Mesenchymal stem cell (in vitro differentiated cells and primary cell): ENCODE results near the gene HIP1.
A peak's percentile ranks its signal among the peaks of the same experiment; 100 is the strongest.

ENCODE experiments used
- DNase-seq: peaks from one replicate; pipeline ENCODE4 v3.0.0-alpha.2; 2013
- H2AFZ ChIP-seq: one replicate; pipeline ENCODE4 v1.6.1; 2013; ENCODE audit warnings: low read depth, mild to moderate bottlenecking, control low read depth, inconsistent platforms, low read length, moderate library complexity
- H2AK5ac ChIP-seq: 2 replicates; pipeline ENCODE4 v1.6.1; 2013; ENCODE audit warnings: low read length, moderate library complexity, mild to moderate bottlenecking, inconsistent platforms; ENCODE audit not compliant: severe bottlenecking
- H2BK120ac ChIP-seq: one replicate; pipeline ENCODE4 v1.6.1; 2013; ENCODE audit warnings: low read depth, mild to moderate bottlenecking, inconsistent platforms, low read length, moderate library complexity
- H2BK12ac ChIP-seq, 2 experiments: one replicate each; pipeline ENCODE4 v1.6.1; 2013; ENCODE audit warnings: inconsistent platforms in 2 of 2, low read length in 2 of 2, mild to moderate bottlenecking in 2 of 2, moderate library complexity in 2 of 2, control low read depth in 1 of 2
- H2BK15ac ChIP-seq: one replicate; pipeline ENCODE4 v1.6.1; 2013; ENCODE audit warnings: mild to moderate bottlenecking, low read depth, inconsistent platforms; ENCODE audit not compliant: poor library complexity, severe bottlenecking
- H2BK5ac ChIP-seq: 2 replicates; pipeline ENCODE4 v1.6.1; 2013; ENCODE audit warnings: low read depth, mild to moderate bottlenecking, low read length, control low read depth, inconsistent platforms; ENCODE audit not compliant: poor library complexity, severe bottlenecking
- H3K14ac ChIP-seq, 2 experiments: one replicate each; pipeline ENCODE4 v1.6.1; 2013; ENCODE audit warnings: inconsistent platforms in 2 of 2, low read length in 2 of 2, control low read depth in 1 of 2, mild to moderate bottlenecking in 1 of 2, moderate library complexity in 1 of 2
- H3K18ac ChIP-seq, 2 experiments: one replicate each; pipeline ENCODE4 v1.6.1; 2013; ENCODE audit warnings: inconsistent platforms in 2 of 2, low read length in 2 of 2, control low read depth in 1 of 2, low read depth in 1 of 2, mild to moderate bottlenecking in 1 of 2
- H3K23ac ChIP-seq, 2 experiments: one replicate each; pipeline ENCODE4 v1.6.1; 2013; ENCODE audit warnings: inconsistent platforms in 2 of 2, low read length in 2 of 2, mild to moderate bottlenecking in 2 of 2, moderate library complexity in 2 of 2, control low read depth in 1 of 2
- H3K27ac ChIP-seq: 2 replicates; pipeline ENCODE4 v1.5.1; 2013; ENCODE audit warnings: mild to moderate bottlenecking, moderate library complexity, low read length, control low read depth, inconsistent platforms; ENCODE audit not compliant: poor library complexity, severe bottlenecking
- H3K27me3 ChIP-seq, 2 experiments: 2 replicates each; pipeline versions ENCODE4 v1.6.1 to v1.7.0; 2013; ENCODE audit warnings: low read length in 2 of 2, mild to moderate bottlenecking in 2 of 2, moderate library complexity in 2 of 2, control low read depth in 1 of 2, inconsistent platforms in 1 of 2; ENCODE audit not compliant: control insufficient read depth in 1 of 2, insufficient read depth in 1 of 2
- H3K36me3 ChIP-seq, 2 experiments: 2 replicates each; pipeline versions ENCODE4 v1.6.1 to v1.7.0; 2013; ENCODE audit warnings: low read length in 2 of 2, control low read depth in 1 of 2, inconsistent platforms in 1 of 2, low read depth in 1 of 2, mild to moderate bottlenecking in 1 of 2; ENCODE audit not compliant: insufficient read depth in 2 of 2, control insufficient read depth in 1 of 2
- H3K4ac ChIP-seq, 2 experiments: one replicate each; pipeline ENCODE4 v1.6.1; 2013; ENCODE audit warnings: inconsistent platforms in 2 of 2, low read length in 2 of 2, mild to moderate bottlenecking in 2 of 2, moderate library complexity in 2 of 2, control low read depth in 1 of 2, low read depth in 1 of 2
- H3K4me1 ChIP-seq: 2 replicates; pipeline ENCODE4 v1.6.1; 2013; ENCODE audit warnings: low read depth, low read length, control low read depth; ENCODE audit not compliant: control insufficient read depth, insufficient read depth
- H3K4me2 ChIP-seq: 2 replicates; pipeline ENCODE4 v1.6.1; 2013; ENCODE audit warnings: low read length, mild to moderate bottlenecking, inconsistent platforms; ENCODE audit not compliant: poor library complexity, severe bottlenecking
- H3K4me3 ChIP-seq, 2 experiments: 2 replicates each; pipeline versions ENCODE4 v1.5.1 to v1.7.0; 2013; ENCODE audit warnings: low read length in 2 of 2, mild to moderate bottlenecking in 2 of 2, control low read depth in 1 of 2, low read depth in 1 of 2; ENCODE audit not compliant: insufficient read depth in 1 of 2
- H3K79me1 ChIP-seq: replicated peaks from 2 replicates; pipeline ENCODE4 v1.6.1; 2013; ENCODE audit warnings: mild to moderate bottlenecking, control low read depth, low read length, inconsistent platforms; ENCODE audit not compliant: poor library complexity, severe bottlenecking
- H3K9ac ChIP-seq: 2 replicates; pipeline ENCODE4 v1.7.0; 2013; ENCODE audit warnings: mild to moderate bottlenecking, low read length, moderate library complexity
- H3K9me3 ChIP-seq: 2 replicates; pipeline ENCODE4 v1.7.0; 2013; ENCODE audit warnings: mild to moderate bottlenecking, low read length; ENCODE audit not compliant: control insufficient read depth
- H4K8ac ChIP-seq: one replicate; pipeline ENCODE4 v1.6.1; 2013; ENCODE audit warnings: inconsistent platforms, mild to moderate bottlenecking, low read length, moderate library complexity
- H4K91ac ChIP-seq: one replicate; pipeline ENCODE4 v1.6.1; 2013; ENCODE audit warnings: mild to moderate bottlenecking, low read length, inconsistent platforms
- WGBS: methylation state at CpG from one replicate; pipeline ENCODE4 v1.1.7; 2013; ENCODE audit warnings: mixed read lengths; 5-methylcytosine and 5-hydroxymethylcytosine counted together

Gene HIP1

GRCh38 chr7:75738975-75739795 lies 444 bp upstream of the HIP1 start:
- under 1% methylated on average over 54 of the region's 89 CpGs for WGBS
- no peak overlapping the region for H4K91ac ChIP-seq
- H2BK120ac ChIP-seq: peak overlapping the region; percentile 64
- no peaks in the 10 kb centered on the region for H3K36me3 ChIP-seq
- no peak overlapping the region for H2AK5ac ChIP-seq
- peak overlapping the region in 1 of 2 experiments; percentile 22 for H3K14ac ChIP-seq
- H3K9ac ChIP-seq: peak overlapping the region; percentile 87
- H3K27me3 ChIP-seq: peaks cover 0 to 5% of the 10 kb centered on the region in 2 experiments
- H3K4me3 ChIP-seq: peak overlapping the region; percentile 90 to 97
- H3K9me3 ChIP-seq: no peaks in the 10 kb centered on the region
- peak overlapping the region in 1 of 2 experiments; percentile 52 for H3K4ac ChIP-seq
- H3K4me1 ChIP-seq: peaks cover 18% of the 10 kb centered on the region
- peak; percentile 98 for DNase-seq
- H3K27ac ChIP-seq: peak overlapping the region; percentile 10
- H3K4me2 ChIP-seq: peak overlapping the region; percentile 99
- peaks cover 12% of the 10 kb centered on the region for H3K79me1 ChIP-seq
- peak overlapping the region in 1 of 2 experiments; percentile 85 for H3K18ac ChIP-seq
- H3K23ac ChIP-seq: peak overlapping the region in 1 of 2 experiments; percentile 73
- peak overlapping the region; percentile 87 for H4K8ac ChIP-seq
- H2BK5ac ChIP-seq: no peak overlapping the region
- peak overlapping the region in 1 of 2 experiments; percentile 55 for H2BK12ac ChIP-seq
- H2BK15ac ChIP-seq: peak overlapping the region; percentile 68
- peak overlapping the region; percentile 77 for H2AFZ ChIP-seq

GRCh38 chr7:75737856-75738603 lies 711 bp downstream of the HIP1 start:
- peaks cover 22% of the 10 kb centered on the region for H3K4me1 ChIP-seq
- H2AFZ ChIP-seq: peak overlapping the region; percentile 36
- peak overlapping the region; percentile 96 for H3K4me2 ChIP-seq
- no peaks in the 10 kb centered on the region for H3K36me3 ChIP-seq
- no peak overlapping the region for H4K8ac ChIP-seq
- no peaks in the 10 kb centered on the region for H3K9me3 ChIP-seq
- H3K14ac ChIP-seq: peak overlapping the region in 1 of 2 experiments; percentile 63
- peaks cover 12% of the 10 kb centered on the region for H3K79me1 ChIP-seq
- no peak overlapping the region for H3K27ac ChIP-seq
- H3K9ac ChIP-seq: peak overlapping the region; percentile 87
- H4K91ac ChIP-seq: peak overlapping the region; percentile 57
- H3K23ac ChIP-seq: peak overlapping the region in 1 of 2 experiments; percentile 47
- peak overlapping the region in 1 of 2 experiments; percentile 69 for H3K4ac ChIP-seq
- H2BK120ac ChIP-seq: peak overlapping the region; percentile 55
- H2BK12ac ChIP-seq: peak overlapping the region; percentile 38 to 89
- peak overlapping the region; percentile 90 to 97 for H3K4me3 ChIP-seq
- H2BK5ac ChIP-seq: no peak overlapping the region
- DNase-seq: peak; percentile 34
- H3K27me3 ChIP-seq: peaks cover 0 to 5% of the 10 kb centered on the region in 2 experiments
- H2AK5ac ChIP-seq: no peak overlapping the region
- peak overlapping the region; percentile 35 to 92 for H3K18ac ChIP-seq
- no peak overlapping the region for H2BK15ac ChIP-seq
- 2% methylated on average over 13 of the region's 18 CpGs for WGBS

GRCh38 chr7:75735581-75736350 lies 3.0 kb downstream of the HIP1 start:
- H3K27me3 ChIP-seq: no peaks in the 10 kb centered on the region
- WGBS: 94% methylated on average over 4 of the region's 9 CpGs
- H3K79me1 ChIP-seq: peaks cover 16% of the 10 kb centered on the region
- H3K27ac ChIP-seq: no peak overlapping the region
- DNase-seq: no peak
- no peak overlapping the region for H3K18ac ChIP-seq
- no peak overlapping the region for H2AK5ac ChIP-seq
- H3K4me3 ChIP-seq: no peak overlapping the region
- H2BK15ac ChIP-seq: no peak overlapping the region
- no peak overlapping the region for H2BK120ac ChIP-seq
- H3K9ac ChIP-seq: no peak overlapping the region
- no peak overlapping the region for H4K8ac ChIP-seq
- no peak overlapping the region for H3K14ac ChIP-seq
- H3K23ac ChIP-seq: no peak overlapping the region
- no peak overlapping the region for H2BK5ac ChIP-seq
- H3K9me3 ChIP-seq: no peaks in the 10 kb centered on the region
- H2AFZ ChIP-seq: no peak overlapping the region
- H3K36me3 ChIP-seq: no peaks in the 10 kb centered on the region
- no peak overlapping the region for H2BK12ac ChIP-seq
- H3K4me1 ChIP-seq: peaks cover 29% of the 10 kb centered on the region
- no peak overlapping the region for H3K4ac ChIP-seq
- H4K91ac ChIP-seq: no peak overlapping the region
- H3K4me2 ChIP-seq: no peak overlapping the region
